Activated naive CD4-positive, alpha-beta T cell treated with Interleukin-2 at 50 U/mL for 16 hours (primary cell): ENCODE results near the gene TBC1D22A.
A peak's percentile ranks its signal among the peaks of the same experiment; 100 is the strongest.

Source experiments
- DNase-seq: peaks from one replicate; pipeline ENCODE4 v3.0.0-alpha.2; 2020

Gene TBC1D22A

DNA sequence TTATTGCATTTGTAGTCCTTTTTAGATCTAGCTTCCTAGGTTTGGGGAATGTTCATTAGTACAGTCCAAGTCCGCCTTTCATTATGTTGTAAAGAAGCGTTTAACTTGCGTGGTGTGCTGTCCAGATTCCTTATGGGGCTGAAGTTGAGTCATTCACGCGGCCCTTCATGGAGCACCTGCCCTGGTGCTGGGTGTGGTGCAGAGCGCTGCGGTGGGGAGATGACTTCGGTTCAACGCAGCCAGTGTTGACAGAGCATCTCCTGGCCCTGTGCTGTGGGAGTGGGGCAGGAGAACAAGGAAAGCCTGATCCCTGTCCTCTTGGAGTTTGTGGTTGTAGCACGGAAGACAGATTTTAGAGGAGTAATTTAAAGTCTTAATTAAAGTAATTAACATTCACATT, 152.0 kb downstream of the TBC1D22A start:
- no peak for DNase-seq

DNA sequence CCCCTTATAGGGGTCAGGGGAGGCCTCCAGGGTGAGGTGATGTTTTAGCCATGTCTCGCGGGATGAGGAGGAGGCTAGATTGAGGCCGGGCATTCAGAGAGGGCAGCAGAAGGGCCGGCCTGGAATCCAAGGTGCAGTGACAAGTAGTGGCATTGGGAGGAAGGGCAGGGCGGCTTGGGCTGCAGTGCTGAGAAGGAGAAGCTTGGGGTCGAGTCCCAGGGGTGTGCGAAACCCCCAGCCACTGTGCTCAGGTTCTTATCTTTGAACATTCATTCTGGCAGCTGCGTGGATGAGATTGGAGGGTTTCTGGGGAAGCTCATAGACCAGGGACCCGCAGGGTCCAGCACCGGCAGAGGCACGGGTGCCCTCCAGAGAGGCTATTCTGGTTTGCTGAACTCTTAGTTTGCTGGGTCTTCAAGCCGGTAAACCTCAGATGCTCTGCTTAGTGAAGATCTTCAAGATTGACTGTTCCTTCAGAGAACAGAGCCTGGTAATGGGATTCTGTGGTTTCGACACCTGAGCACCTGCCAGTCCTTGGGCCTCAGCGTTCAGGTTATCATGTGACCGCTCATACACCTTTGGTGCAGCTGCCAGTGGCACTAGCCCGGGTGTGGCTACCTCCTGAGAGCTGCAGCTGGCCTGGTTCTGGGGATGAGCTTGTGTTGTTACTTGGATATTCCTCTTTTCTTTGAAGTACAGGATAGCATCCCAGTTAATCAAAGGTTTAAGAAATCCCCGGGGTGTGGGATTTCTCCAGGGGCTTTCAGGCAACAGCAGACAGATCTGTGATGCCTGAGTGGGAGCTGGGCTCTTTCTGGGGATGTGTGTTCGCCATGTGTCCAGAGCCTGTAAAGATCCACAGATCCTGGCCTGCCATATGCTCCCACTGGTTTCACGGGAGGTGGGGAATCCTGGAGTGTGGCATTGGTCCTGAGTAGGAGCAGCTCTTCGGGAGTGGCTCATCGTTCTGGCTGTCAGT, 152.8 kb downstream of the TBC1D22A start:
- DNase-seq, result no peak

DNA sequence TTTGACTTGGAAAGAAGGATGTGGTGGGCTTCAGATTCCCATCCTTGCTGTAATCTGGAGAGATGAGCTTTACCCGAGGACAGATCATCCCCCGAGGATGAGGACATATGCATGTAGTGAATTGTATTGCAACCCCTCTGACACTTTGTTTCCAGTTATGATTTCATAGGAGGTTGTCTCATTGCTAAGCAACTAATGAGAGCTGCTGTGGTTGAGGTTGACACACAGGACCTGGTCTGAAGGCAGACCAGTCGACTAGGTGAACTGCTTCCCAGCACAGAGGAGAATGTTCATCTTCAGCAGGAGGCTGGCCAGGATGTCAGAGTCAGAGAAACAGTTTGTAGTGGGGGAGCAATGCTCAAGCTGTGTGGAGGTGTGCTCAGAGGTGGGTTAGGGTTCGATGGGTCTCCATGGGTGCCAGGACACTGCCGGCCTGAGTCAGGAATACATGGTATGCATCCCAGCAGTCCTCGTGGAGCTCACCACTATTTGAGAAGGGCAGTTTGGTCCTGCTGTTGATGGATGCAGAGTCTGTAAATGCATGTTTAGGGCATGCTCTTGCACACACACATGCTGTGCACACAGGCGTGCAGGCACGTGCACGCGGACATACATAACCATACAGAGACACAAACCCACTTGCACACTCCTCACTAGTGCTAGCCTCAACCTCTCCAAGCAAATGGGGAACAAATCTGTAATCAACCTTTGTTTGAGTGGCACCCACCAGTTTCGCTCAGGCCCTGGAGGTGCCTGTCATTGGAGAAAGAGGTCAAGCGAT, 153.7 kb downstream of the TBC1D22A start:
- no peak for DNase-seq

DNA sequence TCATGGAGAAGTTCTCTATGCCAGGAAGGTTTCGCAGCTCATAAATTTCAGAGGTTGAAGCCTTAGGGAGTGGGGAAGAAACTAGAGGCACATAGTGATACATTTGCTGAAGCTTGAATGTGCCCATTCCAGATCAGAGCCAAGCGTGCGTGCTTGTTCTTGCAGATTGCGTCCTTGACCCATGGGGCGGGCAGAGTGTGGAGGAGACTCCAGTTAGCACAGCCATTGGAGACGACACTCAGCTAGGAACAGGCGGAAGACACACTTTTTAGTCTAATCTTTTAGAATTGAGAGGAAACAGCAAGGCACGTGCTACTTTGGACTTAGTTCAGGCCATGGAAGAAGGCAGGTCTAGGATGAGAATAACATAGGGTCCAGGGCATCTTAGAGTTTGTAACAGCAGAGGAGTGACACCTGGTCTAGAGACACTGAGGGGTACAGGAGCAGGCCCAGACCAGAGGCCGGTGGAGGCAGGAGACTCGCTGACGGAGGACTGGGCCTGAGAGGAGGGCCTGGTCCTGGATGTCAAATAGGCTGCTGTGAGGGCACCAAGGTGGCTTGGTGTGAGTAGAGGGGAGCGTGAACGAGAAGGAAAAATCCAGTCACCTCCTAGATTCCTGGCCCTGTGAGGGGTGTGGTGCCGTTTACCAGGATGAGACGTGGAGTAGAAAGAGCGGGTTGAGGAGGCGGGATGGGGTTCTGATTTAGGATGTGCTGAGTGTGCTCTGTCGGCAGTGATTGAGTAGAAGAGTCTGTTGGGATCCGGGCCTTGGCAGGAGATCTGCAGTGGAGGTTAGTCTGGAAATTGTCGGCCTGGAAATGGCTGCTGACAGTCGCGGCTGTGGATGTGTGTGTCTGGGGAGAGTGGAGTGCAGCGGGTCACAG, 154.7 kb downstream of the TBC1D22A start:
- no peak for DNase-seq

DNA sequence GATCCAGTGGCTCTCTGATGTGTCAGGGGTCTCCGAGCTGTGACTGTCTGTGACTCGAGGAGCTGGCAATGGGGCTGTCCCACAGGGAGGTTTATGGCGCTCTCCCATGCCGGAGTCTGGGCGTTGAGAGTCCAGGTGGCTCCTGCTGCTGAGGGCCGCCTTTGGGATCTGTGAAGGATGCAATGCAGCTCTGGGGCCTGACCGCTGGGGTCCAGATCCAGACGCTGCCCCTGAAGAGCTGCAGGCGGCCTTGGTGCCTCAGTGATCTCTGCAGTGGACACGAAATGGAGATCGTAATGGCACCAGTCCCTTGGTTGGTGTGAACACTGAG, 155.3 kb downstream of the TBC1D22A start:
- no peak for DNase-seq

DNA sequence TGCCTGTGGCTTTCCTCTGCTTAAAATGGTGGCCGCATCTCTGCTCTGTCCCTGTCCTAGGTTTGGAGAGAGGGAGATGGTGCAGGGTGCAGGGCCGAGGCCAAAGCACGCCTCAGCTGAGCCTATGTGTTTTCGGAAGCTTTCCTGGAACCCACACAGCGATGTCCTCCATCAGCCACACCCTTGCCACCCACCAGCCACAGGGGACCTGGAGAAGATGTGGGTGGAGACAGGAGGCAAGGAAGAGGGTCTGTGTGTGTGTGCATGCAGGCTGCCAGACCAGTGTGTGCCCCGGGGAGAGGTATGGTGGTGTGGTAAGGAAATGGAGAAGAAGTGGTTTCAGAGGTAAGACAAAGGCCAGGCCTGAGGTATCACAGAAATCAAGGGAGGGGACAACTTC, 155.7 kb downstream of the TBC1D22A start:
- no peak for DNase-seq

DNA sequence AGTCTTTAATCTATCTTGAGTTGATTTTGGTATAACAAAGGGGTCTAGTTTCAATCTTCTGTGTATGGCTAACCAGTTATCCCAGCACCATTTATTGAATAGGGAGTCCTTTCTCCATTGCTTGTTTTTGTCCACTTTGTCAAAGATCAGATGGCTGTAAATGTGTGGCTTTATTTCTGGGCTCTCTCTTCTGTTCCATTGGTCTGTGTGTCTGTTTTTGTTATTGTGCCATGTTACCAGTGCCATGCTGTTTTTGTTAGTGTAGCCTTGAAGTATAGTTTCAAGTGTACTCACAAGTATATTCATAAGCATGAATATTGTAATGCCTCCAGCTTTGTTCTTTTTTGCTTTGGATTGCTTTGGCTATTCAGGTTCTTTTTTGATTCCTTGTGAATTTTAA, 159.6 kb downstream of the TBC1D22A start:
- DNase-seq, result no peak

DNA sequence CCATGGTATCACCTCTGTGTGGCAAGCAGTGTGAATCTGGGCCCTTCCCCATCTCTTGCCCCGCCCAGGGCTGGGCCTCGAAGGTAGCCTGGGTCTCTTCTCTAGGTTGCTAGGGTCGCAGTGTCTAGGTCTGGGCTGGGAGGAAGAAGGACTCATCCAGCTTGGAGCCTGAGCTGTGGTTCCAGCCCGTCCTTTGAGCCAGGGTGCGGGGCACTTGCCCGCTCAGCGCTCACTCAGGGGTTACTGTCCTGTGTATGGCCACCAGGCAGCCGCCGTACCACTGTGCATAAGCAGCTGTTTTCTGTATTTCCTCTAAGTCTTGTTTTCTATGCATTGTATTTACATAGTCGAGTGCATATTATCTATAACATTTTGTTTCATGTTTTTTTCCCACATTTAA, 160.9 kb downstream of the TBC1D22A start:
- no peak for DNase-seq

DNA sequence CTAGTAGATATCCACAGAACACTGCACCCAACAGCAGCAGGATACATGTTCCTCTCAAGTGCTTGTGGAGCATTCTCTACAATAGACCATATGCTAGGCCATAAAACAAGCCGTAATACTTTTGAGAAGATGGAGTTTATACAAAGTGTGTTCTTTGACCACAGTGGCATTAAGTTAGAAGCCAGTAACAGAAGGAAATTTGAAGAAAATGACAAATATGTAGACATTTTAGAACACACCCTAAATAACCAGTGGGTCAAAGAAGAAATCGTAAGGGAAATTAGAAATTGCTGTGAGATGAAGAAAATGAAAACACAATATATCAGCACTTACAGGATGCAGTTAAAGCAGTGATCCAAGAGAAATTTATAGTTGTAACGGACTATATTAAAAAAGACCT, 163.4 kb downstream of the TBC1D22A start:
- no peak for DNase-seq

DNA sequence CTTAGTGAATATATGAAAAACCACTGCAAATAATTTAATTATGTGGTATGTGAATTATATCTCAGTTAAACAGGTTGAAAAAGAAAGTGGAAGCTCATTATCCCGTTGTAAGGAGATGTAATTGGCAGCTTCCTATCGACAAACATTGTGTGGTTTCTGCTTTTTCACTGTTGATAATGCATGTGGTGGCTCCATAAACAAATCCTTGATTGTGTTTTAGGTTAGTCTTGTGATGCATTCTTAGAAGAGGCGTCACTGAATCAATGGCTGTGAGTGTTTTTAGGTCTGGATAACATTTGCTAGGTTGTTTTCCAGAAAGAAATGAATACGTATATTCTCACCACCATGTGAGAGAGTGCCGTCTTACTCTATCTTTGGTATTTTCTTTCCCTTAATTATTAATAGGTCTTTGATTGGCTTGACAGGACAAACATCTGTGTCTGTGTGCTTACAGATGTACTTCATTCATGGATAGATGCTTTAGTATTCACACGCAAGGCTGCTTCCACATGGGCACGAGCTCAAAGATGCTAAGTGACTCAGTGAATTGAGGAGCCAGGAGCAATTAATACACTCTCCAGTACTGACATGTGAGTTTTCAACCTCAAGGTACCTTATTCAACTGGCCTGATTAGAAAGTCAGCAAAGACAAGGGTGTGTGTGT, 166.7 kb downstream of the TBC1D22A start:
- DNase-seq, result no peak

DNA sequence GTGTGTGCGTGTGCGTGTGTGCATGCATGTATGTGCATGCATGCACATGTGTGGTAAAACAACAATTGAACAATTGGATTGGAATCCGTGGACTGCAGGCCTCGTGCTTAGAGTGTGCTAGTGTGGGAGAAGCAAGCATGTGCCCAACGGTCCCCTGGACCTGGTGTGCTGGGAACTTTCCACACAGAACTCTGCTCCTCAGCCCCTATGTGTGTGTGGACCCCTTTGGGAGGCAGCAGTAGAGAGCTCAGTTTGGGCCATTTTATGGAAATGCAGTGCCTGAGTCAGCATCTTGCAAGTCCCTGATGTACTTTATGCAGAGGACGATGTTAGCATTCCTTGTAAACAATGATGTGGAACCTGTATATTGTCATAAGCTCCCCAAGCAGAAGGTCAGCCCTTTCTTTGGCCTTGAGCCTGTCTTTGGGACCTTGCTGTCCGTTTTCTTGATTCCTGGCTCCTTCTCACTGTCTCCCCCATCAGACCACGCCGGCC, 167.3 kb downstream of the TBC1D22A start:
- no peak for DNase-seq

DNA sequence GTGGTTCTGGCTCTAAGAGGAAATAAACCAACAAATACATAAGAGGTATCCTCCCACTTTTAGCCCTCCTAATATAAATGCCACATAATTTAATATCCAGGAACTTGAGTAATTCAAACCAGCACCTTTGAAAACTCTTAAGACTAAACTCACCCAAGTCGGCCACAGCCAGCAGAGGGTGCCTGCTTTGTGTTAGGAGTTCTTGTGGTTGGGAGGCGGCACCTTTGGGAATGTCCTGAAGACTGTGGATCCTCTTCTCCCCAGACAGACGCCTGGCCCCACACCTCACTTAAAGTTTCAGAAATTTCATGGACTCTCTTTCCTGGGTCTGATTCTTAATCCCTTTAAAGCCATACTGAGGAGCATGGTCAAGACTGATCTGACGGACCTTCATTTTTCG, 169.0 kb downstream of the TBC1D22A start:
- no peak for DNase-seq

DNA sequence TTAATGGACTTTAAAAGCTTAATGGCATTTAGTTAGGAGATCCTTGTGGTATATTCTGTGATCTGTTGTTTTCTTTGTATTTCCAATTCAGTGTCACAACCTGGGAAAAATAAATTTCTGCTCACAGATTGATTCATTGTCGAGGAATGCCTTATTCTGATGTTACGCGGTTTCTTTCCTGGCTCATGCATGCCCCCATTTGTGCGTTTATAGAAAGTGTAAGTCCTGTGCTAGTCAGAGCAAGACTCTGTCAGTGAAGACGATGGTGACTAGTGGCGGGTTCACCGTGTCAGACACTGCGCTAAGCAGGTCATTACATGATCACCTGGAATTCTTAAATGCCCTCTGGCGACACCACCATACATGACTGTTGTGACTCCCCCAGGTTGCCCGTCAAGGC, 169.4 kb downstream of the TBC1D22A start:
- DNase-seq, result no peak

DNA sequence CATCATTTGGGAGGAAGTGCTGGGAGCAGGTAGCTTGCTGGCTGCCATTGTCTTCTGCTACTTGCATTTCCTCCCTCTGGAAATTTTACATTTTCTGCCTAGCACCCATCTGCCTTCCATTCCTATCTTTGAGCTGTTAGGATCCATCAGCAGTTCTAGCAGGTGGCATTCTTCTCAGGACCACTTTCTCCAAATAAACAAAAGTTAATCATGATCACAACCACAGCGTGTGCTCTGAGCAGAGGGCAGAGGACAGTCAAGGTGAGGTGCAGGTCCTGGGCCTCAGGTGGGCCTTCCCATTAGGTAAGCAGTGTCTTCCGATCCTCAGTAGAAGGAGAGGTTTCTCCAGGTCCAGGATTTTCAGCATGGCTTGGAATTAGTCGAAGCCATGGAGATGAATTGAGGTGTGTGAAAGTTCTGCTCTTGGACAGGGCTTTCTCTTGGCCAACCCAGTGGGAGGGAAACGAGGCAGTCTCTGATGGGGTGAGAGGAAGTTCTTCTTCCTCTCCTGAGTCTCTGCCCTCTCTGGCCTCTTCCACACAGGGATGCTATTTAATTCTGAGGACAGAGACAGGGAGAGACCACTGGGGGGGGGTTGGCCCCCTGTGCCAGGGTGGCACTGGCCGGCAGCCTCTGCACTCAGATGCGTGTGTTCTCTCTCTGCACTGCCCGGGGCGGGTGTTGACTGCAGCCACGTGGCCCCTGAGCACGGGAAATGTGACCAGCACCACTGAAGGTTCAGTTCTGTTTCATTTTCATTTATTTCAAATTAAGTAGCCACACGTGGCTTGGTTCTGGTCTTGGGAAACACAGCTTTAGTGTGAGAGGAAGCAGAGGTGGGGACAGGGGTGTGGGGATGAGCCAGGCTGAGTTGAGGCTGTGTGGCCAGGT, 170.8 kb downstream of the TBC1D22A start:
- DNase-seq, result no peak

DNA sequence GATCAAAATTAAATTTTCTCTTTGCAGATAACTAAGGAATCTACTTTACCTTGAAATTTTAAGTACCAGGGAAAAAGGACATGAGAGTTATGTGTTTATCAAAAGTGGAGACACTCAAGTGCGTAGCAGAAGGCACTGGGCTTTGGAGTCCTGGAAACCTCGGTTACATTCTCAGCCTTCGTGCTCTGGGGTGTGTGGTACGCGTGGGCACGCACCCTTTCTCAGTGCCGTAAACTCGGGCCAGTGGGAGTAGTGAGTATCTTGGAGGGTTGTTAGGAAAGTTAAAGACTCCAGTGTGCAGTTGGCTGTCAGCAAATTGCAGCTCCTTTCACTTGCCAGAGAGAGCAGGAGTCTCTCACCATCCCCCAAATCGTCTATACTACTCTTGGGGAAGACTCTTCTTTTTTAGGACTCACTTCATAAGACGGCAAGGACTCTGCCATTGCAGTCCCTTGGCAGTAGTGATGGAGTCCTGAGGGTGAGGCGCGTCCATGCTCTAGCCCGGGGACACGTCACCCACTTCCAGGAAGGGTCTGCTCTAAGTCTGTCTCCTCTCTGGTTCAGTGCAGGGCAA, 171.8 kb downstream of the TBC1D22A start:
- no peak for DNase-seq

DNA sequence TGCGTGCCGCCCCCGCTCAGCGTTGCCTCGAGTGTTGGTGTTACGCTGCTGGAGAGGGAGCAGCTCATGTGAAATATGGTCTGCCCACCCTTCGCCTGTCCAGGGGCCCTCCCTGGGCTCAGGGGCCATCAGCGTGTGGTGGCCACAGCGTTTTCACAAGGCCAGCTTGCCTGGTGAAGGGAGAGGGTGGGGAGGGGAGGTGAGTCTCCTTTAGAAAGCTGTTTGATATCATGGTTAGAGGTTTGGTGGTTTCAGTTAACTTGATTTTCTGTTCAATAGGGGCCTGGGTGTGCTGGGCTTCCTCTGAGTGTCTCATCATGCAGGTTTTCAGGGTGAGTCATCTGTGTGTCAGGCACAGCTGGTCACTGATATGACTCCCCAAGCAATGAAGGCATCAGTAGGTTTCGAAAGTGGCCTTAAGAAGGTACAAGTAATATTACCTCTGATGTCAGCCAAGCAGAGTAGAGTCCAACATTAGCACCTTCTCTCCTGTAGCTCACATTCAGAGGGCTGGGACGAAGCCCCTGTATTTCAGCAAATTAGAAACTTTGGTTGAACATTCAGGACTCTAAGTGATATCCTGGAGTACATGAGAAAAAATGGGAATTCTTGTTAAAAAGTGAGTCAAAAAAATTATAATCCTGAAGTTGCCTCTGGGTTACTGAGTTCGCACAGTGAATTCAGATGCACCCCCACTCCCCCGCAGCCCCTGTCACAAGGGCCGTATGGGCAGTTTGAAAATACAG, 172.5 kb downstream of the TBC1D22A start:
- peak; percentile 19 for DNase-seq

DNA sequence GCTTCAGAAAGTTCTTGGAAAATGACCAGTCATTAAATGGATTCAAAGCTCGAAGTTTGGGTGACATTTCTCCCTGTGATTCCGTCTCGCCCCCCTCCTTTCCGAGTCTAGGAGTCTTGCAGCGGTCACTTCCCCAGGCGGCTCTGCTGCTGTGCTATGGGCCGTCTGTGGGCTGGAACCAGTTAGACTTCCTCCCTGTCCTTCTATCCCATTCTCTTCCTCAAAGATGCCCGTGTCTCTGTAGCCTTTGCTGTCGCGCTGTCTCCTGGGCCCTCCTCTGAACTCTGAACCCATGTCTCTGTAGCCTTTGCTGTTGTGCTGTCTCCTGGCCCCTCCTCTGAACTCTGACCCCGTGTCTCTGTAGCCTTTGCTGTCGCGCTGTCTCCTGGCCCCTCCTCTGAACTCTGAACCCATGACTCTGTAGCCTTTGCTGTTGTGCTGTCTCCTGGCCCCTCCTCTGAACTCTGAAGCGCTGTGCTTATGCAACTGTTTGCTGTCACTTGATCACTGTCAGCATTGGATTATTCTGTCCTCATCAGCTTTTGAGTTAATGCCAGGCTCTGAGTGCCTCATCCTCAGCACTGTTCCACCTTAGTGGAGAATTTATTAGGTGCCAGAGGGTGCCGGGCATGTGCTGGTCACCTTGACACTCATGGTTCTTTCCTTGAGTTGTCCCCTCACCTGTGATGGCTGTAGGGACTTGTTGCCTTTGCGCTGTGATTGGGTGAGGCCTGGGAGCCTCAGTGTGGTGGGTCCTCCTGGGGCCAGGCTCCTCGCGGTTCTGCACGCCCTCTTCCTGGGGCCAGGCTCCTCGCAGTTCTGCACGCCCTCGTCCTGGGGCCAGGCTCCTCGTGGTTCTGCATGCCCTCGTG, 173.3 kb downstream of the TBC1D22A start:
- DNase-seq, result no peak

DNA sequence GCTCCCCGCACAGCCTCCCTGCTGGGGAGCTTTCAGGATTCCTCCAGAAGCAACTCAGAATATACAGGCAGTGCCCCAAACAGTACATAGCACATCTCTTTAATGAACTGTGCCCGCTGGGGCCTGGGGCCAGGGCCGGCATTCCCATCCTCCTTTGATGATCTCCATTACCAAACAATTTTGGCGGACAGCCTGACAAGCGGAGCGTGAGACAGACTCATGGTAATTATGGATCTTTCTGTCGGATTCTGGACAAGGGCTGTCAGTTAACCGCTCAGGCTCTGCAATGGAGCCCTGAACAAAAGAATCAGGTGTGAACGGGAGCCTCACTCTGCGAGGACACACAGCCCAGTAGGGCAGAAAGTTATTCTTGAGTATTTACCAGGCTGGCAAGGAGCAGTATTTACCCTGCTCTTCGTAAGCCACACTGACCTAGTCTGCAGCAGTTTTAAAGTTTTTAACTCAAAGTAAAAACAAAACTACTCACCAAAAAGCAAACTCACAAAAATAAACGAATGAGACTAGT, 174.0 kb downstream of the TBC1D22A start:
- DNase-seq, result no peak

DNA sequence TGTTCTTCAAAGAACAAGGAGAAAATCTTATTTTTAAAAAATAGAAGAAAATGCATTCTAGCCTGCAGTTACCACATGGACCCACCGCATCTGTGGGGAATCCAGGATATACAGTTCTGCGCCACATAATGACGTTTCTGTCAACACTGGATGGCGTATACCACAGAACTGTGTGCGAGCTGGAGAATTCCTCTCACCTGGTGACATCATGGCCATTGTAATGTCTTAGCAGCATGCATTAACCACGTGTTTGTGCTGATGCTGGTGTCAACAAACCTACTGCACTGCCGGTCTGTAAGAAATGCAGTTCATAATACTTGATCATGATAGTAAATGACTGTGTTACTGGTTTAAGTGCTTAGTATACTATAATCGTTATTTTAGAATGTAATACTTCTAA, 174.7 kb downstream of the TBC1D22A start:
- no peak for DNase-seq
